CD4-positive, alpha-beta T cell treated with Interleukin-4 for 1 hour (primary cell): ENCODE data around the gene PERCC1.
"Not testable (repeated sequence)": the region's sequence is repeated elsewhere in the genome, so short reads cannot be mapped to it uniquely, and the experiment has no call there.

Experiments
- DNase-seq, 2 donors: peaks; one replicate each; pipeline ENCODE4 v3.0.0-alpha.2; 2020 to 2022

The PERCC1 gene

DNA sequence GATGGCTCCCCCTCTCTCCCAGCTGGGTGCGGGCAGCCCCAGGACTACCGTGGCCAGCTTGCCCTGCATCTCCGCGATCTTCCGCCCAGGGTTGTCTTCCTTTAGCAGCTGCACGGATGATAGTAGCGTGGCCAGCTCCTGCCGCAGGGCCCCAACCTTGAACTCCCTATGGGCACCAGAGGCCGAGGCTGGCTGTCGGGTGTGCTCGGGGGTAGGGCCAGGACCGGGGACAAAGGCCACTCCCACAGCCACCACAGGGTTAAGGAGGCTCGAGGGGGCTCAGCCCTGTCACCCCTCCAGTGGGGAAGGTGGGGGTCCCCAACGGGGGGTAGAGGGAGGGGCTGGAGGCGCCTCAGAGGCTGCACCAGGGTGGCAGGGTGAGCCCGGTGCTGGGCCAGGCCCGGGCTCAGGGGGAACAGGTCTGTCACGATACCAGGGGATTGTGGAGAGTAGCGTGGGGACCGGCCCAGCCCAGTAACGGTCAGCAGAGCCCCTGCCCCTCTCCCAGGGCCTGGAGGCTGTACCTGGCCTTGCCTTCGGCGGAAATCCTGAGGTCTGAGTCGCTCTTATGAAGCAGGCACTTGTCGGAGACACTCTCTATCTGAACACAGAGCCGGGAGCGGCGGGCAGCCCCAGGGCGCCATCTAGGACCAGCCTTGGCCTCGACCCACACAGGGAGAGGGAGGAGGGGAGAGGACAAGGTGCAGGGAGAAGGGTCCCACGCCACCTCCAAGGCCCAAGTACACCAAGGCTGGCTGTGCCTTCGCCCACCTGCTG lies 5.2 kb downstream of the PERCC1 start:
- DNase-seq = no peak

GRCh38 chr16:1436731-1437355 lies 6.0 kb downstream of the PERCC1 start:
- no peak for DNase-seq

DNA sequence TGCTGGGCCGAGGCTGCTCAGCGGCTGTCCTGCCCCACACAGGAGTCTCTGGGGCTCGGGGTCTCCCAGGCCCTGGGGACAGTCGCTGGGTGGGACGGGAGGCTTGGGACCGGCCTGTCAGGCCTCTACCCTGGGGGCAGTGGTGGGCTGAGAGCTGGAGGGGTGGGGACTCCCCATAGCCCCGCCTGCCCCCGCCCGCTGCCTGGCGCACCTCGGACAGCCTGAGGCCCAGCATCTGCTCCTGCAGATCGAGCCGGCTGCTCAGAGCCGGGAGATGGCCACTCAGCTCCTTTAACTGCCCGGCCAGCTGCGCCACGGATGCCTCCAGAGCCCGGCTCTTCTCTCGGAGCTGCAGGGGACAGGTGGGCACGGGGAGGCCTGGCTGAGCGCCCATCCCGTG lies 6.7 kb downstream of the PERCC1 start:
- DNase-seq = no peak

DNA sequence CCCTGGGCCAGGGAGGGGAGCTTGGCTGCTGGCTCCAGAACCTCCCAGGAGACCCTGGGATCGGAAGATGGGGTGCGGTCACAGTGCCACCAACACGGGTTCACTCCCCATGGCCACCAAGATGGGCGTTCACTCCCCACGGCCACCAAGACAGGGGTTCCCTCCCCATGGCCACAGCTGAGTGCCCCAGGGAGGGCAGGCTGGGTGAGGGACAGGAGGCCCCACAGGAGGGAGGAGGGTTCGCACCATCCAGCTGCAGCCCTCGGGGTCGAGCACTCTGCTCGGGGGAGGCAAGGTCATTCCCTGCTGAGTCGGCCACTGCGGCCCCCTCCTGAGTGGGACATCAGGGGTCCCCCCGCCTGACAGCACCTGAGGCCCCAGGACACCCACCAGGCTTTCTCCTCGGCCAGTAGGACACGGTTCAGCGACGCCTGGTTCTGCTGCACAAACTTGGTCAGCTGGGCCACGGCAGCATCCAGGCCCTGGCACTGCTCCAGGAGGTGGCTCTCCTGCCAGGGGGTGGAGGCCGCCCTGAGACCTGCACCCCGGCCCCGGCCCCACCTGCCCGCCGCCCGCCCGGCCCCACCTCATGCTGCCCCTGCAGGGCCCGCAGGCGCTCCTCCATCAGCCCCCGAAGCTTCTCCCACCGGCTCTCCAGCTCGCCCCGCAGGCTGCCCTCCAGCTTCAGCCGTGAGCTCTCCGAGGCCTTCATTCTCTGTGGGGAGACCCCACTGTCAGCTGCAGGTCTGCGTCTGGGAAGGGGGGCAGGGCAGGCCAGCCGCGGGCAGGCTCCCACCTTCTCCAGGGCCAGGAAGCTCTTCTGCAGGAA lies 7.6 kb downstream of the PERCC1 start:
- no peak for DNase-seq

GRCh38 chr16:1439058-1439698 lies 8.3 kb downstream of the PERCC1 start:
- no peak for DNase-seq

DNA sequence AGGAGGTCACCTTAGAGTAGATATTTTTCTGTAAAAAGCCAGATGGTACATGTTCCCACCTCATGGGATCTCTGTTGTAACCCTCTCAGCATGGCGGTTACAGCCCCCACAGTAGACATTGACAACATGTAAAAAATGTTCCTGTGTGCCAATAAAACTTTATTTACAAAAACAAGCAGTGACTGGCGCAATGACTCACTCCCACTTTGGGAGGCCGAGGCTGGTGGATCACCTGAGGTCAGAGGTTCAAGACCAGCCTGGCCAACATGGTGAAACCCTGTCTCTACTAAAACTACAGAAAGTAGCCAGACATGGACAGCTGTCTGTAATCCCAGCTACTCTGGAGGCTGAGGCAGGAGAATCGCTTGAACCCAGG lies 8.8 kb downstream of the PERCC1 start:
- not testable (repeated sequence) for DNase-seq

DNA sequence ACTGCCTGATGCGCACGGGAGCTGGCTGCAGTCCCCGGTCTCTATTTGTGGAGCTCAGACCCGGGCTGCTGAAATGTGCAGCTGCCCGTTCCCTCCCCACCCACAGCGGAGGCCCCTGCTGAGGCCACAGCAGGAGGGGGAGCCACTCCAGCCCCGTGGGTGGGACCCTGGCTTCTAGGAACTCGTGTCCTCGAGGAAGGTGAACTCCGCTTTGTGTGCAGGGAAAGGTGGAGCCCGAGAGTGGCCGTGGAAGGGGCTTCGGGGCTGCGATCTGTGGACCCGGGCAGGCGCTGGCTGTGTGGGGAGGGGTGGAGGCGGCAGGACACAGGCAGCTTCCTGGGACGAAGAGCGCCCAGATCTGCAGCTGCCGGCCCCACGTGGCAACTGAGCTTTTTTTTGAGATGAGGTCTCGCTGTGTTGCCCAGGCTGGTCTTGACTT lies 10.5 kb downstream of the PERCC1 start:
- DNase-seq = no peak

DNA sequence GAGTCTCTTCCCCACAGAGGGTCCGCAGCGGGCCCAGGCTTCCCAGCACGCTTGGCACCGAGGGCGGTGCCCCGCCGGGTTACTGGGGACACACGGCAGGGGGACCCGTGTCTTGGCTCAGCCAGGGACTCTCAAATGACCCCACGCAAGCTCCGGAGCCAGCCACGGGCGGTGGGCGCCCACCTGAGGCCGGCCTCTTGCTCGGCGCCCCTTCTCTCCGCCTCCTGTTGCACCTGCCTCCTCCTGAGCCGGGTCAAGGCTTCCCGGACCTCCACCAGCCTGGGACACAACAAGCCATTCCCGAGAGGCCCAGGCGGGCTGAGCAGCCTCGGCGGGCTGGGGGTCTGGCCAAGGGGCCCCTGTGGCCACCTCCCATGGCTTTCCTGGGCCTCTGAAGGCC lies 11.8 kb downstream of the PERCC1 start:
- DNase-seq = no peak

GRCh38 chr16:1443403-1443973 lies 12.6 kb downstream of the PERCC1 start:
- no peak for DNase-seq

- DNase-seq = no peak
Measured at GRCh38 chr16:1443980-1444729, 13.3 kb downstream of the PERCC1 start, which contains the start of gene CCDC154. TSS of gene CCDC154 (minus strand) at chr16:1444556. CDS start at chr16:1444322, 234 bp downstream.

DNA sequence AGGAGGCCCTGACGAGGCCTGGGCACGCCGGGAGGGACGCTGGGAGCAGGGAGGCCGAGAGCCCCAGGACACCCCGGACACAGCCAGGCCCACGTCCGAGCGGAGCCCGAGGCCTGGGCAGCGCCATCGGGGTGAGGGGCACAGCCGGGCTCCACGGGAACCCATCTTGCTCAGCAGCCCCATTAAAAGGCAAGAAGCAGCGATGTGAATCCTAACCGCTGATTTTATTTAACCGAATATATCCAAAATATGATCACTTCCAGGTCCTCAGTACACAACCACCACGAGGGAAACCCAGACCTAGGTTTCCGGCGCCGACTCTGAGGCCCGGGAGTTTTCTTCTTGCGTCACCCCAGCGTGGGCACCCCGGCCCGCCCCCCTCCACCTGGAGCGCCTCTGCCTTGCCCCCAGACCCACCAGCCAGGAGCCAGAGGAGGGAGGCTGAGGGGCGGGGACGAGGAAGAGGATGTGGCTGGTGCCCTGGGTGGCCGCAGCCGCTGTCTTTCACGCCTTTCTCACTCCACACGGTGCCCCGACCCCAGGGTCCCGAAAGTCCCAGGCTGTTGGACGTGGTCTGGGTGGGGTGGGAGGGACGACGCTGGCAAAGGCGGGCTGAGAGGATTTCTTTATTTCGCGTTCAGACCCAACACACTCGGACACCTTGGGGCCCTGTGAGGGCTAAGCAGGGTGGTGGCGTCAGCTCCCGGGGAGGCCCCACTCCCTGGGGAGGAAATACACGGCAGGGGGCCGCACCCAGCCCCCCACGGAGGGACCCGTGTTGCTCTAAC lies 14.0 kb downstream of the PERCC1 start:
- peak in 1 of 2 donors; percentile 21 for DNase-seq

DNA sequence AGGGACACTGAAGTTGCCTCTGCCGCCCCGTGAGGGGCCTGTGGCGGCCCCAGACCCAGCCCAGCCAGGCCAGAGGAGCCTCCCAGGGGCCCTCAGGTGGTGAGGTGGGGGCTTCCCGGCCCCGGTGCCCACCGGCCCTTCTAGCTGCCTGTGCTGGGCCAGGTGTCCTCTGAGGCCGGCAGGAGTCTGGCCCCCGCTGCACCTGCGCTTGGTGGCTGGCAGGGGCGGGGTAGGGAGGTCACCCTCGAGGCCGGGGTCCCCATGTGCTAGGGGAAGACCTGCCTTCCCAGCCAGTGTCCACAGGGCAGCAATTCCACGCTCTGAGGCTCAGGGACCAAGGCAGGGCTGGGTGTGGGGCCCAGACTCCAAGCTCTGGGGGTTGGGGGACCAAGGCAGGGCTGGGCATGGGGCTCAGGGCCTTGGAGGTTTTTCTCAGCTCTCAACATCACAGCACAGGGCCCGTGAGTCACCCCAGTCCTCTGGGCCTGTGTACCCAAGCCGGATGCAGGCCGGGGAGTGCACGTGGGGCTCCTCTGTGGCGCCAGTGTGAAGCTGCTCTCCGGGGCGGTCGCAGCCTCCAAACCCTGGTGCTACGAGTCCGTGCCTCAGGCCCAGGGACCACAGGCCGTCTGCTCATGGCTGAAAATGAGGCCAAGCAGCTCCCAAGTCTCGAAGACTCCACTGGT lies 14.8 kb downstream of the PERCC1 start:
- no peak for DNase-seq

GRCh38 chr16:1446296-1447080 lies 15.6 kb downstream of the PERCC1 start:
- DNase-seq = no peak

DNA sequence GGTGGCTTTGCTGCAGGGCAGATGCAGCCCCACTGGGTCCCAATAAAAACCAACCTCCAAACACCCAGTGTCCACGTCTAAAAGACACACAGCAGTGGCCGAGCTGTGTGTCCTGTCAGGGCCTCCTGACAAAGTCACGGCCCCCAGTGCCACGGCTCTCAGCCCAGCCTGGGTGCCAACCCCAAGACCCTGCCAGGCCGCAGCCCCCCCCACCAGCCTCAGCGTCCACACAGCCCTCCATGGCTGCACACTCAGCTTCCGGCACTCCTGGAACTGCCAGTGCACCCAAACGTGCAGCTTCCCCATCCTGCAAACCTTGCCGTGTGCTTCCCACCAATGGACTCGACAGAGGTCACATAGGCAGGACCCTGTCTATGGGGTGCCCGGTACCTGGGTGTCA lies 17.1 kb downstream of the PERCC1 start:
- DNase-seq = no peak

DNA sequence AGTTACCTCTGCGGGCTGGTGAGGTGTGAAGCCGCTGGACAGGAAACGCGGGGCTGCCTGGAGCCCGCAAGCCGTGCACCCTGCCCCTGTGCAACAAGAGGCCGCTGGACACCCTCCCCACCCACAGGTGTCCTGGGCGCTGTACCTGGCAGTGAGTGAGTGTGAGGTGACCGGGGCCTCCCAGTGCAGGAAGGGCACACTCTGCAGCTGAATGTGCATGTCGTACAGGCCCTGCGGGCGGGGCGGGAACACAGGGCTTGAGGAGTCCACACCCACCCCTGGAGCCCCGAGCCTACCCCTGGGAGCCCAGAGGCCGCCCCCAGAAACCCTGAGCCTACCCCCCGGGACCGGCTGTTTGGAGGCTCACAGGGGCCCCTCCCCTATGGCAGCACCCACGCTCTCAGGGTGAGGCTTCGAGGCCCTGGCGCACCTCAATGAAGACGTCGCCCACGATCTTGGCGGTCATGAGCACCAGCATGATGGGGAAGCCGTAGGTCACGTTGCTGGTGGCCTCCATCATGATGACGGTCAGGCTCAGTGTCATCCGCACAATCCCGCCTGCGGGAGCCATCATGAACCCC lies 17.7 kb downstream of the PERCC1 start:
- no peak for DNase-seq

DNA sequence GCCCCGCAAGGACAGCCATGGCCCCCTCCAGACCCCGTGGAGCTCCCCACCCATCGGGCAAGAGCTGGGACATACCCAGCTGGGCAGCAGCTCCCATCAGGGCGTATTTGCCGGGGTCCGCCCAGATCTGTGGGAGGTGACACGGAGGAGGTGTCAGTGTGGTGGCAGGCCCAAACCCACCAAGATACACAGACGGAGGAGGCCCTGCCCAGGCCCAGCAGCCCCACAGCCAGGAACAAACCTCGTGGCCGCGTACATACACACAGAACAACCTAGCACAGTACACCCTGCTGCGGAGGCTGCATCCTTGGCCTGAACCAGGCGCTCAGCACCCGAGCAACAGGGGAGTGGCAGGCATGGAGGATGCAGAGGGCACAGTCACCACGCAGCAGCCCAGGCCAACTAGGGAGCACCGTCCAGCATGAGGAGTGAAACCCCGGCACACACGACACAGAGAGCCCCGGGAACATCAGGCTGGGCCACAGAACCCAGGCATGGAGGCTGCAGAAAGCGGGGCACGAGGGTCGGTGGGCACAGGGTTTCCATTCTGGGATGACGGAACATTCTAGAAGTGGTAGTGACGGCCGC lies 18.4 kb downstream of the PERCC1 start:
- DNase-seq = no peak

- DNase-seq = no peak
Measured at GRCh38 chr16:1450218-1450617, 19.3 kb downstream of the PERCC1 start.

DNA sequence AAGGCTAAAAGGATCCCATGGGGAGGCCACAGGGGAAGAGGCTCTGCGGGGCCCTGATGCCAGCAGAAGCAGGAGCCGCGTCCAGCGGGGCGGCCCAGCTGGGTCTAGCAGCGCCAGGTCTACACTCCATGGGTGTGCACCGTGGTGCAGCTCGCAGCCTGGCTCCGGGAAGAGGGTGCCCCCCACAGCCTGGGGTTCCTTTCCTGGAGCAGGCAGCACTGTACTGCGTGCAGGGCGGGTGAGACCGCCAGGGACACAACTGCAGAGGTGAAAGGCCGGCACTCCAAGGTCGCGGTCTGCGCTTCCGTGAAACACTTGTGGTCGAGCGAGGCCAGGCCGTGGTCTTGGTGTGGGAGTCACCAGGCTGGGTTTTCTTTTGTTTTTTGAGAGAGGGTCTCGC lies 20.0 kb downstream of the PERCC1 start:
- no peak for DNase-seq
